Effector memory CD4-positive, alpha-beta T cell (primary cell): ENCODE data around the gene ZKSCAN7.
A peak's percentile ranks its signal among the peaks of the same experiment; 100 is the strongest.

Source experiments
- DNase-seq, 3 donors: peaks; one replicate each; pipeline ENCODE4 v3.0.0-alpha.2; 2020
- H3K27ac ChIP-seq: 2 replicates; pipeline ENCODE4 v1.7.0; 2013; ENCODE audit warnings: mild to moderate bottlenecking, low read length, moderate library complexity; ENCODE audit not compliant: insufficient read depth, poor library complexity, severe bottlenecking
- H3K27me3 ChIP-seq: replicated peaks from 2 replicates; pipeline ENCODE4 v1.7.0; 2013; ENCODE audit warnings: mild to moderate bottlenecking, low read length; ENCODE audit not compliant: insufficient read depth, control insufficient read depth, poor library complexity, severe bottlenecking
- H3K36me3 ChIP-seq: 2 replicates; pipeline ENCODE4 v1.7.0; 2013; ENCODE audit warnings: mild to moderate bottlenecking, low read length, moderate library complexity; ENCODE audit not compliant: control insufficient read depth, insufficient read depth
- H3K4me1 ChIP-seq: 2 replicates; pipeline ENCODE4 v1.7.0; 2013; ENCODE audit warnings: low read length, mild to moderate bottlenecking; ENCODE audit not compliant: control insufficient read depth, insufficient read depth, poor library complexity, severe bottlenecking
- H3K4me3 ChIP-seq: 2 replicates; pipeline ENCODE4 v1.7.0; 2013; ENCODE audit warnings: low read length, low read depth, mild to moderate bottlenecking; ENCODE audit not compliant: insufficient read depth, poor library complexity, severe bottlenecking
- H3K9me3 ChIP-seq: 2 replicates; pipeline ENCODE4 v1.7.0; 2013; ENCODE audit warnings: mild to moderate bottlenecking, low read length, moderate library complexity; ENCODE audit not compliant: control insufficient read depth
- total RNA-seq, 3 donors: gene quantifications; one replicate each; lab custom pipeline; 2026; lab: John Stamatoyannopoulos, UW

ZKSCAN7 gene
- total RNA-seq, result 0.86 to 1.7 (median 1.4) reads per million in 3 donors

DNA sequence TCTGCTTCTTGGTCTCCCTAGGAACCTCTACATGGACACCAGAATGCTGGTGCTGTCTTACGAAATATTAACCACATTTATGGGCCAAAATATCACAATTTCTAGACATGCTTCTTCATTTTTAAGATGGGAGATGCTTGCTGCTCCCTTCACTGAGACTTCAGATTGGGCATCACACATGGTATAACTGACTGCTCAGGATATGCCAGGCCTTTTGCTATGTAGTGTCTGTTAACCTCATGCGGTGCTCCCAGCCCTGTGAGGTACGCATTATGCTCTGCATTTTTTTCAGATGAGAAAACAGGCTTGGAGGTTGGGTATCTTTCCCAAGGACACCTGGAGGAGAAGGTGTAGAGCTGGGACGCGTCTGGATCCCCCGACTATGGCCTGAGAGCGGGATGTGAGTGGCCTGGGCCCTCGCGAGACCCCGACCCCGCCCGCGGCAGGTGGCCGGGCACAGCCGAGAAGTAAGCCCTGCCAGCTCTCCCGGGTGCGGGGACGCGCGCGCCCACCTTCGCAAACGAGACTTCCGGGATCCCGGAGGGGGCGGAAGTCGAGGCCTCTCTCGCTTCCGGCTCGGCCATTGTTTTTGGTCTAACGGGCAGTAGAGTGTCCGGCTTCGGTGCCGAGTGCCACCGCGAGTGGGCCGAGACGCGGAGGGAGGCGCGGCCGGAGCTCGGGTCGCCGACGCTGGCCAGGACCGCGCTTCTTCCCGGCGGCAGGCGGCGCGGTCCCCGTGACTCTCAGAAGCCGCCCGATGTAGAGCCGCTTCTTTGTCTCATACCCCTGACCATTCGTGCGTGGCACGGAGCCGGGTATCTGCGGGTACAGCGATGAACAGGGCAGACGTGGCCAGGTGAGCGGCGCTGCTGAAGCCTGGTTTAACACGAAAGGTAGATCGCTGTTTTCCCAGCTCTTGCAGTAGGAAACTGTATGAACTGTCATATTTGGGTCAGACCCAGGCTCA, at the start of gene ZKSCAN7:
ZKSCAN7 (plus strand) TSS at position 568 of the 967 bp plus-strand sequence. CDS start 1,855 bp downstream, outside the sequence.
- H3K27me3 ChIP-seq, result no peaks in the 10 kb centered on the region
- peaks cover 7% of the 10 kb centered on the region for H3K4me1 ChIP-seq
- peak within 1 kb of the TSS; percentile 21 for H3K27ac ChIP-seq
- DNase-seq, result peak in 1 of 3 donors; percentile 18
- peak within 1 kb of the TSS; percentile 80 for H3K4me3 ChIP-seq
- no peaks in the 10 kb centered on the region for H3K9me3 ChIP-seq
- no peaks in the 10 kb centered on the region for H3K36me3 ChIP-seq

DNA sequence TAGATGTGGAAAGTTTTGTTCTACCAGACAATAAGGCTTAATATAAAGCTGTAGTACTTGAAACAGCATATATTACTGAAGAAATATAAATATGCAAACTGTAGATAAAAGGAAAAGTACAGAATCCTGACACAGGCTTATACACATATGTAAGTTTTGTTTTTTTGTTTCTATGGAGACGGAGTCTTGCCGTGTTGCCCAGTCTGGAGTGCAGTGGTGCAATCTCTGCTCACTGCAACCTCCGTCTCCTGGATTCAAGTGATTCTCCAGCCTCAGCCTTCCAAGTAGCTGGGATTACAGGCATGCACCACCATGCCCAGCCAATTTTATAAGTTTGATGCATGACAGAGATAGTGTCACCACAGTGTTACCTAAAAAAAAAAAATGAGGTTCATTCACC, 48.4 kb upstream of the ZKSCAN7 start:
- DNase-seq, result no peak
- H3K4me3 ChIP-seq, result no peak overlapping the region
- peaks cover 8% of the 10 kb centered on the region for H3K4me1 ChIP-seq

DNA sequence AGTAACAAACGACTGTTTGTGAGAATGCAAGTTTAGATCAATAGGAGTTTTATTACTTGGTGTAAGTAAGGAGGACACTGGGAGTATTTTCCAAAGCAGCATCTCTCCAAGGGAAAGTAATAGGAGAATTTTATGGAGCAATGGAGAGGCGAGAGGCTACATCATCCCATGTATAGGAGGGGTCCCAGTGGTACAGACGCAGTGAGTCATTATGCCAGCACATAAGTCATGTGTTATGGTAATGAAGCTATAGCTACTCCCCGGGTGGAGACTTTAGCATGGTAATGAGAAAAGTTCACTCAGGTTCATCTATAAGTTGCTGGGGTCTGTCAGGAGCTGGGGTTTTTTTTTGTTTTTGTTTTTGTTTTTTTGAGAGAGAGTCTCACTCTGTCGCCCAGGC, 48.0 kb upstream of the ZKSCAN7 start:
- no peak for DNase-seq
- Histone ChIP-seq H3K27ac (no peak overlapping the region), H3K4me3 (no peak overlapping the region), H3K27me3 (no peaks in the 10 kb centered on the region), H3K9me3 (peaks cover 4% of the 10 kb centered on the region), H3K36me3 (peaks cover 15% of the 10 kb centered on the region), H3K4me1 (peaks cover 8% of the 10 kb centered on the region)

More for the DNA sequence above, 48.4 kb upstream of the ZKSCAN7 start:
- peaks cover 18% of the 10 kb centered on the region for H3K36me3 ChIP-seq
- H3K27me3 ChIP-seq, result no peaks in the 10 kb centered on the region
- H3K27ac ChIP-seq, result no peak overlapping the region
- H3K9me3 ChIP-seq, result peaks cover 4% of the 10 kb centered on the region

DNA sequence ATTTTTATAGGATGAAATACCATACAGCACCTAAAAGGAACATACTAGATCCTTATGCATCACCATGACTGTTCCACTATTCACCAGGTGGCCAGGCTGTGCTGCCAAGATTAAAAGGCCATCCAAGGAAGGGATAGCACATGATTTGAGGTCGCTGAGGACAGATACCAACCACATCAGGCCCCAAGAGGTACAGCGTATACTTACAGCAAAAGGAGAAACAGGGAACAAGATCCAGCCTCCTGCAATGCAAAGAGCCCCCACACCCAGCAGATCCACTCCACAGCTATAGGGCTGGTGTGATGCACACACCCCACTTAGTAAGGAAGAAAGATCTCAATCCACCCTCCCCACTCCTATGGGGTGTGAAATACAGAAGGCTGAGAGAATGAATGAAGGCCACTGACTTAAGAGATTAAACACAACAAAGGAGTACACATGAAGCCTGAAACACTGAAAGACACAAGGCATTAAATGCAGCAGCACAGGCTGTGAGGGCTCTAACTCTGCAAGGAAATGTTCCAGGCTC, 45.5 kb upstream of the ZKSCAN7 start:
- Histone ChIP-seq H3K36me3 (no peaks in the 10 kb centered on the region), H3K9me3 (no peaks in the 10 kb centered on the region), H3K4me3 (peak overlapping the region; percentile 98), H3K27me3 (no peaks in the 10 kb centered on the region), H3K4me1 (peaks cover 8% of the 10 kb centered on the region), H3K27ac (peak overlapping the region; percentile 86)
- no peak for DNase-seq

DNA sequence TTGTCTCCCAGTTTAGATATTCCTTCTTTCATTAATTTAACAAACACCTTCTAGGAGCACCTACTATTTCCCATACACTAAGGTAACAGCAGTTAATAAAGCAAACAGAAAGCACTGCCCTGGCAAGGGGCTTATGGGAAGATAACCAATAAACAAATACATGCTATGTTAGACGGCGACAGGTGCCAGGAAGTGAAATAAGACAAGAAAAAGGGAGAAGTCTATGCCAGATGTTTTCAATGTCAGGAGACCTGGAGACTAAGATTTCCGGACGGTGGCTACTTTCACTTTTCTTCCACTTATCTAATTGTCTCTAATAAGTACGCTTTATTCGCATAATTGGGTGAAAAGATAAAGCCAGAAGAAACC, 45.0 kb upstream of the ZKSCAN7 start:
- Histone ChIP-seq H3K9me3 (no peaks in the 10 kb centered on the region), H3K4me1 (peaks cover 8% of the 10 kb centered on the region)
- no peak for DNase-seq

DNA sequence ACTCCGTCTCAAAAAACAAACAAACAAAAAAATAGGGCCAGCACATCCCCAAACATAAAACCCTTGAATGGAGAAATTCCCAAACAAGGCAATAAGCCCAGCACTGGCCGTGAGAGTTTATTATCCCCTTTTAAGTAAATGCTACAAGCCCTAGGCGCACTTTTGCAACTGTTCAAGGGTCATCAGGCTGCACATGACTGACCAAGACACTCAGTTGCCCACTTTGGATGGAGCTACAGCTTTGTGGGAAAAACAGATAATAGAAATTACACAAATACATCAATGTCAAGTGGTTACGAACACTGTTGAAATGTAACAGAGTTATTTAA, 43.8 kb upstream of the ZKSCAN7 start:
- Histone ChIP-seq H3K4me1 (peaks cover 8% of the 10 kb centered on the region), H3K27me3 (no peaks in the 10 kb centered on the region), H3K36me3 (no peaks in the 10 kb centered on the region), H3K4me3 (peak overlapping the region; percentile 98), H3K9me3 (no peaks in the 10 kb centered on the region), H3K27ac (peak overlapping the region; percentile 86)
- DNase-seq, result no peak

More for the DNA sequence above, 45.0 kb upstream of the ZKSCAN7 start:
- Histone ChIP-seq H3K27ac (peak overlapping the region; percentile 86), H3K36me3 (no peaks in the 10 kb centered on the region), H3K4me3 (peak overlapping the region; percentile 98), H3K27me3 (no peaks in the 10 kb centered on the region)

DNA sequence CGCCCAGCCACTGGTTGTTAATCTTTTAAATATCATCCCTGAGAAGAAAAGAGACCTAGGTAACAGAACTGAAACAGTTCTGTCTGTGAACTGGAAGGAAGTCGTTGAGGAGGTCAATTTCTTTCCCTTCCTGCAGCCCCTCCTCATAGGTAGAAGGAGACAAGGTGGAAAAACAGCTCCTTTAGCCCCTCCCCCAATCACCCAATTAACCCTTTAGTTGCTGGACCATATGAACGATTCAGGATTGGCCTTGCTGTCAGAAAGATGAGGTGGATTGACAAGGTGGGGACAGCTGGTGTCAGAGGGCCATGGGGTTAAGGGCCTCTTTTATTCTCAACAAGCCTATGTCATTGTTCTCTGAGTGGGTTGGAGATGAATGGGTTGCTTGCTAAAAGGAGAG, 41.5 kb upstream of the ZKSCAN7 start:
- H3K27me3 ChIP-seq, result no peaks in the 10 kb centered on the region
- no peaks in the 10 kb centered on the region for H3K36me3 ChIP-seq
- DNase-seq, result no peak
- H3K4me3 ChIP-seq, result no peak overlapping the region
- no peaks in the 10 kb centered on the region for H3K9me3 ChIP-seq
- H3K27ac ChIP-seq, result no peak overlapping the region
- peaks cover 8% of the 10 kb centered on the region for H3K4me1 ChIP-seq

DNA sequence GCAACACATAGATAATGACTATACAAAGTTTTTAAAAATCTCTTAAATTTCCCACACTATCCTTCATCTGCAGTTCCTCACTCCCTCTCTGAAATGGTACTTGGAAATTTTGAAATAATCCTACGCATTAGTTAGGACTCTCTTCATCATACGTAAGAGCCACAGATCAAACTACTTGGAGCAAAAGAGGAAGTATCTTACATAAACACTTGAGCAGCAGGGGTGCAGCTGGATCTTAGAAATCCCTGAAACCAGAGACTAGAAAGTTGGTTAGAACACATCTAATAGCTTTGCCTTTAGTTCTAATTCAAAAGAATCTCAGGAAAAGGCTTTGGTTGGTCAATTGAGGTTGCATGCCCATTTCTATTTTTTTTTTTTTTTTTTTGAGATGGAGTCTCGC, 38.8 kb upstream of the ZKSCAN7 start:
- no peak for DNase-seq
- no peaks in the 10 kb centered on the region for H3K4me1 ChIP-seq
- H3K4me3 ChIP-seq, result no peak overlapping the region
- no peaks in the 10 kb centered on the region for H3K9me3 ChIP-seq
- H3K27me3 ChIP-seq, result peaks cover 5% of the 10 kb centered on the region
- no peak overlapping the region for H3K27ac ChIP-seq
- no peaks in the 10 kb centered on the region for H3K36me3 ChIP-seq

DNA sequence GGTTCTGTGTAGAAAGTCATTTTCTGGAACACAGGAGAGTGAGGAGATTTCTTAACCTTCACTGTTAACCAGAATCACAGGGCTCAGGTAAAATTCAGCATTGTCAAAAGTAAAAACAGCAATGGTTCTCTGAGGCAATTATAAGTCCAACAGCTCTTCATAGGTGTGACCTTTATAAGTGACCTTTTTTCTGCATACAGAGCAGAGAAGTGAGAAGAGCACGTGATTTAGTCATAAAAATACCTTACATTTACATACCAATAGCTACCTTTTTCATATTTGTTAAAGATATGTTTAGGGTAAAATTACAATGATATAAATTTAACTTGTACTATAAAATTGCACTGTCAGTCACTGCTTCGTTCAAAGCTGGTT, 36.2 kb upstream of the ZKSCAN7 start:
- Histone ChIP-seq H3K27me3 (peaks cover 7% of the 10 kb centered on the region), H3K27ac (no peak overlapping the region), H3K4me1 (no peaks in the 10 kb centered on the region), H3K9me3 (no peaks in the 10 kb centered on the region), H3K36me3 (no peaks in the 10 kb centered on the region), H3K4me3 (no peak overlapping the region)
- DNase-seq, result no peak

DNA sequence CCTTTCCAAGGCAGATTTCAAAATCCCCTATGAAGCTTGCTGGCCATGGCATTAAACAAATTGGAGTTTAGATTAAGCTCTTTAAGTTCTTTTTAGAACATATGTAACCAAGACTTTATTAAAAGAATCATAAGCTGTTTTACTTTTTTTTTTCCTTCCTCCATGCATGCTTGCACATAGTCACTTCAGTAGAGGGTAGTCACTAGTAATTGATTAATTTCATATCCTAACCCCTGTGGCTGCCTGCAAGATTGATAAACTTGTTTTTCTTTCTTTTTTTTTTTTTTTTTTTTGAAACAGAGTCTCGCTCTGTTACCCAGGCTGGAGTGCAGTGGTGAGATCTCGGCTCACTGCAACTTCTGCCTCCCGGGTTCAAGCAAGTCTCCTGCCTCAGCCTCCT, 33.3 kb upstream of the ZKSCAN7 start:
- H3K27me3 ChIP-seq, result peaks cover 7% of the 10 kb centered on the region
- no peak overlapping the region for H3K4me3 ChIP-seq
- no peaks in the 10 kb centered on the region for H3K36me3 ChIP-seq
- no peak overlapping the region for H3K27ac ChIP-seq
- no peak for DNase-seq
- no peaks in the 10 kb centered on the region for H3K4me1 ChIP-seq
- no peaks in the 10 kb centered on the region for H3K9me3 ChIP-seq
